HEK293 (cell line): ENCODE results near the gene CD300LF.
A peak's percentile ranks its signal among the peaks of the same experiment; 100 is the strongest.

Experiments used
- GLI4 ChIP-seq: fragments of 450-650 bp; formaldehyde crosslinking; IDR thresholded peaks from 2 replicates; pipeline ENCODE4 v1.5.1; 2016; ENCODE audit warnings: missing biosample characterization, missing genetic modification characterization
- GLIS1 ChIP-seq: fragments of 450-650 bp; formaldehyde crosslinking; IDR thresholded peaks from 2 replicates; pipeline ENCODE4 v1.5.1; 2016; ENCODE audit warnings: missing biosample characterization, missing genetic modification characterization
- HOXD13 ChIP-seq: sonication (generic); formaldehyde crosslinking; IDR thresholded peaks from 2 replicates; pipeline ENCODE4 v1.8.0; 2022; ENCODE audit warnings: missing genetic modification reagents, borderline replicate concordance
- SALL2 ChIP-seq: fragments of 450-650 bp; formaldehyde crosslinking; IDR thresholded peaks from 2 replicates; pipeline ENCODE4 v1.5.0; 2017; ENCODE audit warnings: missing biosample characterization, mild to moderate bottlenecking, missing genetic modification characterization, borderline replicate concordance
- SETDB1 ChIP-seq: IDR thresholded peaks from one replicate; pipeline ENCODE4 v1.6.1; 2017; ENCODE audit warnings: mild to moderate bottlenecking, low read length, moderate library complexity, mixed read lengths; ENCODE audit not compliant: insufficient read length
- ZBTB1 ChIP-seq: fragments of 450-650 bp; formaldehyde crosslinking; IDR thresholded peaks from 2 replicates; pipeline ENCODE4 v1.5.1; 2016; ENCODE audit warnings: missing biosample characterization, missing genetic modification characterization
- ZBTB10 ChIP-seq: fragments of 450-650 bp; formaldehyde crosslinking; IDR thresholded peaks from 2 replicates; pipeline ENCODE4 v1.5.1; 2016; ENCODE audit warnings: missing biosample characterization, missing genetic modification characterization
- ZBTB44 ChIP-seq: fragments of 450-650 bp; IDR thresholded peaks from 2 replicates; pipeline ENCODE4 v1.5.1; 2018; ENCODE audit warnings: missing biosample characterization, mild to moderate bottlenecking, missing genetic modification characterization
- ZEB2 ChIP-seq: fragments of 450-650 bp; formaldehyde crosslinking; IDR thresholded peaks from 2 replicates; pipeline ENCODE4 v1.5.1; 2016; ENCODE audit warnings: missing biosample characterization, missing genetic modification characterization
- ZNF112 ChIP-seq: fragments of 450-650 bp; formaldehyde crosslinking; IDR thresholded peaks from 2 replicates; pipeline ENCODE4 v1.5.0; 2017; ENCODE audit warnings: missing biosample characterization, missing genetic modification characterization
- ZNF114 ChIP-seq: fragments of 450-650 bp; formaldehyde crosslinking; IDR thresholded peaks from 2 replicates; pipeline ENCODE4 v1.5.0; 2017; ENCODE audit warnings: missing biosample characterization, missing genetic modification characterization
- ZNF16 ChIP-seq: fragments of 450-650 bp; formaldehyde crosslinking; IDR thresholded peaks from 2 replicates; pipeline ENCODE4 v1.5.1; 2016; ENCODE audit warnings: low read depth, missing biosample characterization, missing genetic modification characterization
- ZNF175 ChIP-seq: fragments of 450-650 bp; formaldehyde crosslinking; IDR thresholded peaks from 2 replicates; pipeline ENCODE4 v1.5.1; 2016; ENCODE audit warnings: missing biosample characterization, missing genetic modification characterization
- ZNF248 ChIP-seq: fragments of 450-650 bp; formaldehyde crosslinking; IDR thresholded peaks from 2 replicates; pipeline ENCODE4 v1.5.1; 2017; ENCODE audit warnings: missing biosample characterization, missing genetic modification characterization
- ZNF324 ChIP-seq: fragments of 450-650 bp; formaldehyde crosslinking; IDR thresholded peaks from 2 replicates; pipeline ENCODE4 v1.5.1; 2016; ENCODE audit warnings: missing biosample characterization, missing genetic modification characterization
- ZNF37A ChIP-seq: fragments of 450-650 bp; IDR thresholded peaks from 2 replicates; pipeline ENCODE4 v1.5.1; 2018; ENCODE audit warnings: missing biosample characterization, missing genetic modification characterization
- ZNF398 ChIP-seq: fragments of 450-650 bp; formaldehyde crosslinking; IDR thresholded peaks from 2 replicates; pipeline ENCODE4 v1.5.1; 2017; ENCODE audit warnings: missing biosample characterization, missing genetic modification characterization
- ZNF596 ChIP-seq: fragments of 450-650 bp; IDR thresholded peaks from 2 replicates; pipeline ENCODE4 v1.5.0; 2018; ENCODE audit warnings: missing biosample characterization, mild to moderate bottlenecking, missing genetic modification characterization, moderate library complexity
- ZNF610 ChIP-seq: fragments of 450-650 bp; formaldehyde crosslinking; IDR thresholded peaks from 2 replicates; pipeline ENCODE4 v1.5.1; 2016; ENCODE audit warnings: missing biosample characterization, missing genetic modification characterization, borderline replicate concordance
- ZNF701 ChIP-seq: fragments of 450-650 bp; formaldehyde crosslinking; IDR thresholded peaks from 2 replicates; pipeline ENCODE4 v1.5.1; 2016; ENCODE audit warnings: missing biosample characterization, missing genetic modification characterization
- ZNF777 ChIP-seq: fragments of 450-650 bp; formaldehyde crosslinking; IDR thresholded peaks from 2 replicates; pipeline ENCODE4 v1.5.1; 2017; ENCODE audit warnings: missing biosample characterization, missing genetic modification characterization, borderline replicate concordance
- TF ChIP-seq, protein P1 (sequence below): sonication (generic); formaldehyde crosslinking; IDR thresholded peaks from 2 replicates; pipeline ENCODE4 v1.8.1; 2022; ENCODE audit warnings: mild to moderate bottlenecking, moderate library complexity, missing genetic modification reagents
- TF ChIP-seq, protein P2 (sequence below): fragments of 450-650 bp; formaldehyde crosslinking; IDR thresholded peaks from 2 replicates; pipeline ENCODE4 v1.5.1; 2016; ENCODE audit warnings: missing biosample characterization, missing genetic modification characterization
- TF ChIP-seq, protein P3 (sequence below): fragments of 450-650 bp; formaldehyde crosslinking; IDR thresholded peaks from 2 replicates; pipeline ENCODE4 v1.5.1; 2016; ENCODE audit warnings: missing biosample characterization, missing genetic modification characterization
- TF ChIP-seq, protein P4 (sequence below): IDR thresholded peaks from 2 replicates; pipeline ENCODE4 v1.6.1; 2011; ENCODE audit warnings: mild to moderate bottlenecking, low read depth, low read length, borderline replicate concordance
- TF ChIP-seq, protein P5 (sequence below): fragments of 450-650 bp; formaldehyde crosslinking; optimal IDR thresholded peaks from 2 replicates; pipeline ENCODE3; 2016; ENCODE audit warnings: missing biosample characterization, mild to moderate bottlenecking, missing genetic modification characterization

CD300LF gene

GRCh38 chr17:74671031-74671771 is 41.5 kb downstream of the CD300LF start (continued):
- TF ChIP-seq SALL2 (no peak), ZNF596 (tag by site-specific recombination) (no peak), ZEB2 (tag by site-specific recombination) (peak; percentile 29; the same call in 1 of the 2 replicates), ZNF112 (tag by site-specific recombination) (no peak), ZNF701 (no peak), ZNF16 (tag by site-specific recombination) (no peak), SETDB1 (no peak), ZNF777 (tag by site-specific recombination) (no peak), ZNF324 (tag by site-specific recombination) (0 out of 2 replicates have a peak, but pooled peaks have one; percentile 43), ZBTB1 (tag by site-specific recombination) (no peak), ZBTB44 (tag by site-specific recombination) (no peak), ZNF175 (no peak), ZNF114 (tag by site-specific recombination) (no peak), ZNF610 (tag by site-specific recombination) (no peak), ZNF37A (tag by site-specific recombination) (no peak), ZBTB10 (tag by site-specific recombination) (no peak), GLI4 (no peak), ZNF398 (no peak), HOXD13 (CRISPR knock-in tag) (peak; percentile 92), ZNF248 (tag by site-specific recombination) (no peak), GLIS1 (tag by site-specific recombination) (peak; percentile 17; the same call in 1 of the 2 replicates)
- TF ChIP-seq, protein P1, sequence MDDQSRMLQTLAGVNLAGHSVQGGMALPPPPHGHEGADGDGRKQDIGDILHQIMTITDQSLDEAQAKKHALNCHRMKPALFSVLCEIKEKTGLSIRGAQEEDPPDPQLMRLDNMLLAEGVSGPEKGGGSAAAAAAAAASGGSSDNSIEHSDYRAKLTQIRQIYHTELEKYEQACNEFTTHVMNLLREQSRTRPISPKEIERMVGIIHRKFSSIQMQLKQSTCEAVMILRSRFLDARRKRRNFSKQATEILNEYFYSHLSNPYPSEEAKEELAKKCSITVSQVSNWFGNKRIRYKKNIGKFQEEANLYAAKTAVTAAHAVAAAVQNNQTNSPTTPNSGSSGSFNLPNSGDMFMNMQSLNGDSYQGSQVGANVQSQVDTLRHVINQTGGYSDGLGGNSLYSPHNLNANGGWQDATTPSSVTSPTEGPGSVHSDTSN (CRISPR knock-in tag): peak; percentile 100
- TF ChIP-seq, protein P2, sequence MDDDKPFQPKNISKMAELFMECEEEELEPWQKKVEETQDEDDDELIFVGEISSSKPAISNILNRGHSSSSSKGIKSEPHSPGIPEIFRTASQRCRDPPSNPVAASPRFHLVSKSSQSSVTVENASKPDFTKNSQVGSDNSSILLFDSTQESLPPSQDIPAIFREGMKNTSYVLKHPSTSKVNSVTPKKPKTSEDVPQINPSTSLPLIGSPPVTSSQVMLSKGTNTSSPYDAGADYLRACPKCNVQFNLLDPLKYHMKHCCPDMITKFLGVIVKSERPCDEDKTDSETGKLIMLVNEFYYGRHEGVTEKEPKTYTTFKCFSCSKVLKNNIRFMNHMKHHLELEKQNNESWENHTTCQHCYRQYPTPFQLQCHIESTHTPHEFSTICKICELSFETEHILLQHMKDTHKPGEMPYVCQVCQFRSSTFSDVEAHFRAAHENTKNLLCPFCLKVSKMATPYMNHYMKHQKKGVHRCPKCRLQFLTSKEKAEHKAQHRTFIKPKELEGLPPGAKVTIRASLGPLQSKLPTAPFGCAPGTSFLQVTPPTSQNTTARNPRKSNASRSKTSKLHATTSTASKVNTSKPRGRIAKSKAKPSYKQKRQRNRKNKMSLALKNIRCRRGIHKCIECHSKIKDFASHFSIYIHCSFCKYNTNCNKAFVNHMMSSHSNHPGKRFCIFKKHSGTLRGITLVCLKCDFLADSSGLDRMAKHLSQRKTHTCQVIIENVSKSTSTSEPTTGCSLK (tag by site-specific recombination): no peak
- TF ChIP-seq, protein P3, sequence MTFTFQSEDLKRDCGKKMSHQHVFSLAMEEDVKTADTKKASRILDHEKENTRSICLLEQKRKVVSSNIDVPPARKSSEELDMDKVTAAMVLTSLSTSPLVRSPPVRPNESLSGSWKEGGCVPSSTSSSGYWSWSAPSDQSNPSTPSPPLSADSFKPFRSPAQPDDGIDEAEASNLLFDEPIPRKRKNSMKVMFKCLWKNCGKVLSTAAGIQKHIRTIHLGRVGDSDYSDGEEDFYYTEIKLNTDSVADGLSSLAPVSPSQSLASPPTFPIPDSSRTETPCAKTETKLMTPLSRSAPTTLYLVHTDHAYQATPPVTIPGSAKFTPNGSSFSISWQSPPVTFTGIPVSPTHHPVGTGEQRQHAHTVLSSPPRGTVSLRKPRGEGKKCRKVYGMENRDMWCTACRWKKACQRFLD (tag by site-specific recombination): no peak
- TF ChIP-seq, protein P4, sequence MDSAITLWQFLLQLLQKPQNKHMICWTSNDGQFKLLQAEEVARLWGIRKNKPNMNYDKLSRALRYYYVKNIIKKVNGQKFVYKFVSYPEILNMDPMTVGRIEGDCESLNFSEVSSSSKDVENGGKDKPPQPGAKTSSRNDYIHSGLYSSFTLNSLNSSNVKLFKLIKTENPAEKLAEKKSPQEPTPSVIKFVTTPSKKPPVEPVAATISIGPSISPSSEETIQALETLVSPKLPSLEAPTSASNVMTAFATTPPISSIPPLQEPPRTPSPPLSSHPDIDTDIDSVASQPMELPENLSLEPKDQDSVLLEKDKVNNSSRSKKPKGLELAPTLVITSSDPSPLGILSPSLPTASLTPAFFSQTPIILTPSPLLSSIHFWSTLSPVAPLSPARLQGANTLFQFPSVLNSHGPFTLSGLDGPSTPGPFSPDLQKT: no peak
- TF ChIP-seq, protein P5, sequence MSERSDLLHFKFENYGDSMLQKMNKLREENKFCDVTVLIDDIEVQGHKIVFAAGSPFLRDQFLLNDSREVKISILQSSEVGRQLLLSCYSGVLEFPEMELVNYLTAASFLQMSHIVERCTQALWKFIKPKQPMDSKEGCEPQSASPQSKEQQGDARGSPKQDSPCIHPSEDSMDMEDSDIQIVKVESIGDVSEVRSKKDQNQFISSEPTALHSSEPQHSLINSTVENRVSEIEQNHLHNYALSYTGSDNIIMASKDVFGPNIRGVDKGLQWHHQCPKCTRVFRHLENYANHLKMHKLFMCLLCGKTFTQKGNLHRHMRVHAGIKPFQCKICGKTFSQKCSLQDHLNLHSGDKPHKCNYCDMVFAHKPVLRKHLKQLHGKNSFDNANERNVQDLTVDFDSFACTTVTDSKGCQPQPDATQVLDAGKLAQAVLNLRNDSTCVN (tag by site-specific recombination): peak; percentile 83
